Measurements from ENCODE around the gene HEPN1. TPM values are rescaled to one million over a fixed set of nuclear protein-coding genes. Genes with fewer than 3 reads are reported as not detected.

The HEPN1 gene
- total and polyA plus RNA-seq, 2 experiments from 2014 or later, result not detected

DNA sequence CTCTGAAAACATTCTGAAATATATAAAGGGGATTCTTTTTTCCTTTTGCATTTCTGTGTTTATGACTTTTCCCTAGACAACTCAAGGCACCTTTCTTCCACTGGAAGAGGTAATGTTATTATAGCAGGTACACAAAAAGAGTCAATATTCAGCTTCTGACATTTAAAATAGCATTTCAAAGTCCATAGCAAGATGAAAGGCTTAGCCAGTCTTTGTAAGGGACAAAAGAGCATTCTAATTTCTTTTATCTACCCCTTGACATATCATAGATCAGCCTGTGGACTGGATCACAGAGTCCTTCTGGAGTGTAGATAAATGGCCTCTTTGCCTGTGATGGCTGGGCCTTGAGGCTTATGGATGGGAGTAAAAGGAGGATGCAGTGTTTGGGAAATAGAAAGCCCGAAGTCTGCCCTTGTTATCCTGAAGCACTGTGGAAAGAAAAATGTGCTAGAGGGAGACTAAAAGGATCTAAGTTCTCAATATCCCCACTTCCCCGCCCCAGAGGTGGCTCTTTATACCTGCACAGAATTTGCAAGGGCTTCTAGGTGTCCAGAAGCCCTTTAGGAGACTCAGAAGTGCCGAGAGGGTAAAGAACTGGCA, 18.4 kb downstream of the HEPN1 start:
- Histone ChIP-seq H4K20me1 (replicated peaks; ENCODE audit: insufficient read depth) (no peaks in the 10 kb centered on the region), H3F3A (replicated peaks; ENCODE audit: low read depth) (no peaks in the 10 kb centered on the region), H3K27ac (ENCODE audit: low read depth) (no peak overlapping the region), H3K27me3 (ENCODE audit: insufficient read depth) (peaks cover 11% of the 10 kb centered on the region; the same call in 1 of the 2 replicates), H3K9me2 (ENCODE audit: insufficient read depth) (no peaks in the 10 kb centered on the region), H3K4me2 (no peak overlapping the region), H3K36me3 (ENCODE audit: insufficient read depth) (no peaks in the 10 kb centered on the region), H3K4me1 (ENCODE audit: insufficient read depth) (no peaks in the 10 kb centered on the region), H3K4me3 (no peak overlapping the region), H2AFZ (no peak overlapping the region), H3K79me2 (replicated peaks; ENCODE audit: insufficient read depth) (no peaks in the 10 kb centered on the region)
- TF ChIP-seq JUNB (IDR thresholded peaks at IDR 0.05; ENCODE audit: unreplicated experiment) (no peak), ZNF114 (CRISPR knock-in tag; IDR thresholded peaks at IDR 0.05) (no peak), NANOG (IDR thresholded peaks at IDR 0.05; ENCODE audit: borderline replicate concordance) (no peak), STAT1 (IDR thresholded peaks at IDR 0.05; ENCODE audit: unreplicated experiment) (no peak), ZNF331 (CRISPR knock-in tag; IDR thresholded peaks at IDR 0.05; ENCODE audit: low read depth) (no peak), ZNF462 (CRISPR knock-in tag; IDR thresholded peaks at IDR 0.05) (no peak), EZH2 (IDR thresholded peaks at IDR 0.05; ENCODE audit: low read depth, unreplicated experiment) (no peak), REST (IDR thresholded peaks at IDR 0.05; ENCODE audit: unreplicated experiment) (no peak), CREB1 (CRISPR knock-in tag; IDR thresholded peaks at IDR 0.05; ENCODE audit: low read depth) (no peak), POLR2AphosphoS5 (IDR thresholded peaks at IDR 0.05; ENCODE audit: low read depth) (no peak)
- TF ChIP-seq, protein P1, sequence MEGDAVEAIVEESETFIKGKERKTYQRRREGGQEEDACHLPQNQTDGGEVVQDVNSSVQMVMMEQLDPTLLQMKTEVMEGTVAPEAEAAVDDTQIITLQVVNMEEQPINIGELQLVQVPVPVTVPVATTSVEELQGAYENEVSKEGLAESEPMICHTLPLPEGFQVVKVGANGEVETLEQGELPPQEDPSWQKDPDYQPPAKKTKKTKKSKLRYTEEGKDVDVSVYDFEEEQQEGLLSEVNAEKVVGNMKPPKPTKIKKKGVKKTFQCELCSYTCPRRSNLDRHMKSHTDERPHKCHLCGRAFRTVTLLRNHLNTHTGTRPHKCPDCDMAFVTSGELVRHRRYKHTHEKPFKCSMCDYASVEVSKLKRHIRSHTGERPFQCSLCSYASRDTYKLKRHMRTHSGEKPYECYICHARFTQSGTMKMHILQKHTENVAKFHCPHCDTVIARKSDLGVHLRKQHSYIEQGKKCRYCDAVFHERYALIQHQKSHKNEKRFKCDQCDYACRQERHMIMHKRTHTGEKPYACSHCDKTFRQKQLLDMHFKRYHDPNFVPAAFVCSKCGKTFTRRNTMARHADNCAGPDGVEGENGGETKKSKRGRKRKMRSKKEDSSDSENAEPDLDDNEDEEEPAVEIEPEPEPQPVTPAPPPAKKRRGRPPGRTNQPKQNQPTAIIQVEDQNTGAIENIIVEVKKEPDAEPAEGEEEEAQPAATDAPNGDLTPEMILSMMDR (conservative IDR thresholded peaks at IDR 0.05; ENCODE audit: low read depth in 2 of 2), result no peak
- TF ChIP-seq, protein P2, sequence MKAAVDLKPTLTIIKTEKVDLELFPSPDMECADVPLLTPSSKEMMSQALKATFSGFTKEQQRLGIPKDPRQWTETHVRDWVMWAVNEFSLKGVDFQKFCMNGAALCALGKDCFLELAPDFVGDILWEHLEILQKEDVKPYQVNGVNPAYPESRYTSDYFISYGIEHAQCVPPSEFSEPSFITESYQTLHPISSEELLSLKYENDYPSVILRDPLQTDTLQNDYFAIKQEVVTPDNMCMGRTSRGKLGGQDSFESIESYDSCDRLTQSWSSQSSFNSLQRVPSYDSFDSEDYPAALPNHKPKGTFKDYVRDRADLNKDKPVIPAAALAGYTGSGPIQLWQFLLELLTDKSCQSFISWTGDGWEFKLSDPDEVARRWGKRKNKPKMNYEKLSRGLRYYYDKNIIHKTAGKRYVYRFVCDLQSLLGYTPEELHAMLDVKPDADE (IDR thresholded peaks at IDR 0.05), result no peak
- DNase-seq (ENCODE audit: low spot score) (no peak), ATAC-seq (no peak)
- Mint-ChIP-seq H3K27ac (no peak overlapping the region), H3K36me3 (ENCODE audit: low read depth) (no peaks in the 10 kb centered on the region), H3K27me3 (ENCODE audit: insufficient read depth, low read depth, poor library complexity) (peaks cover 4% of the 10 kb centered on the region), H3K4me1 (no peaks in the 10 kb centered on the region), H3K4me3 (no peak overlapping the region), H3K9me3 (no peaks in the 10 kb centered on the region)

Data from GM23338 (cell line).